BE2C (cell line): Measurements from ENCODE around the gene CPT1A.

ENCODE experiments used
- DNase-seq: peaks from one replicate; pipeline ENCODE4 v3.0.0-alpha.2; 2020
- H3K27me3 ChIP-seq: fragments of 250-450 bp; sonication (Bioruptor Pico); 2 replicates; pipeline ENCODE4 v1.5.1; 2020; ENCODE audit warnings: mild to moderate bottlenecking
- H3K36me3 ChIP-seq: fragments of 250-450 bp; sonication (Bioruptor Pico); 2 replicates; pipeline ENCODE4 v1.5.1; 2020; ENCODE audit warnings: mild to moderate bottlenecking
- H3K4me1 ChIP-seq: fragments of 250-450 bp; sonication (Bioruptor Pico); 2 replicates; pipeline ENCODE4 v1.5.1; 2020
- H3K4me3 ChIP-seq: 2 replicates; pipeline ENCODE4 v1.5.1; 2011; ENCODE audit warnings: low read depth, low read length
- H3K9me3 ChIP-seq: fragments of 250-450 bp; sonication (Bioruptor Pico); 2 replicates; pipeline ENCODE4 v1.5.1; 2020
- TF ChIP-seq, protein P1 (sequence below): IDR thresholded peaks from 2 replicates; pipeline ENCODE4 v1.5.1; 2012; ENCODE audit warnings: mild to moderate bottlenecking, low read depth, low read length

CPT1A gene

DNA sequence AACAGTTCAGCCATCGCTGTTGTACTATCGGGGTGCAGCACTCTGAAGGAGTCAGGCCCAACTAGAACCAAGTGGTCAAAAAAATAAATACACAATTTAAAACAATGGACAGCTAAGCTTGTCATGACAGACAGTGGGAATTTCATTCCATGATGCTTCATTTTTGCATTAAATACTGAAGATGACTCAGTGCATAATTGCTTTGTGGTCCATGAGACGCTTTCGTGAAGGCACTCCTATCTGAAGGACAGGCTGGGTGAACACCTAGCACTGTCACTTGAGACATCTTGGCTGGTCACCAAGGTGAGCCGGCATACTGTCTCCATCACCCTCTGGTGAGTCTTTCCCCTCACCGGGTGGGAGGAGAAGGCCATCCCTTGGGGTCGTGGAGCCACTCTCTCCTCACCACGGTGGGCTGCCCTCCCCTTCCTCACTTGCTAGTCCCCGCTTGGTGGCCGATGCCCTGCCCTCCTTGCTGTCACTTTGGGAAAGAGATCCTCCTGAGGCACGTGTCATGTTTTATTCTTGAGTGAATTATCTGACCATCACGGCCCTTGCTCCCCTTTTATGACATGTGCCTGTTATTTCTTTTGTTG is 85.4 kb downstream of the CPT1A start:
- Histone ChIP-seq H3K36me3 (peaks cover 8% of the 10 kb centered on the region), H3K4me1 (peaks cover 11% of the 10 kb centered on the region), H3K4me3 (no peak overlapping the region), H3K9me3 (no peaks in the 10 kb centered on the region), H3K27me3 (no peaks in the 10 kb centered on the region)
- TF ChIP-seq, protein P1, sequence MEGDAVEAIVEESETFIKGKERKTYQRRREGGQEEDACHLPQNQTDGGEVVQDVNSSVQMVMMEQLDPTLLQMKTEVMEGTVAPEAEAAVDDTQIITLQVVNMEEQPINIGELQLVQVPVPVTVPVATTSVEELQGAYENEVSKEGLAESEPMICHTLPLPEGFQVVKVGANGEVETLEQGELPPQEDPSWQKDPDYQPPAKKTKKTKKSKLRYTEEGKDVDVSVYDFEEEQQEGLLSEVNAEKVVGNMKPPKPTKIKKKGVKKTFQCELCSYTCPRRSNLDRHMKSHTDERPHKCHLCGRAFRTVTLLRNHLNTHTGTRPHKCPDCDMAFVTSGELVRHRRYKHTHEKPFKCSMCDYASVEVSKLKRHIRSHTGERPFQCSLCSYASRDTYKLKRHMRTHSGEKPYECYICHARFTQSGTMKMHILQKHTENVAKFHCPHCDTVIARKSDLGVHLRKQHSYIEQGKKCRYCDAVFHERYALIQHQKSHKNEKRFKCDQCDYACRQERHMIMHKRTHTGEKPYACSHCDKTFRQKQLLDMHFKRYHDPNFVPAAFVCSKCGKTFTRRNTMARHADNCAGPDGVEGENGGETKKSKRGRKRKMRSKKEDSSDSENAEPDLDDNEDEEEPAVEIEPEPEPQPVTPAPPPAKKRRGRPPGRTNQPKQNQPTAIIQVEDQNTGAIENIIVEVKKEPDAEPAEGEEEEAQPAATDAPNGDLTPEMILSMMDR: no peak
- no peak for DNase-seq

DNA sequence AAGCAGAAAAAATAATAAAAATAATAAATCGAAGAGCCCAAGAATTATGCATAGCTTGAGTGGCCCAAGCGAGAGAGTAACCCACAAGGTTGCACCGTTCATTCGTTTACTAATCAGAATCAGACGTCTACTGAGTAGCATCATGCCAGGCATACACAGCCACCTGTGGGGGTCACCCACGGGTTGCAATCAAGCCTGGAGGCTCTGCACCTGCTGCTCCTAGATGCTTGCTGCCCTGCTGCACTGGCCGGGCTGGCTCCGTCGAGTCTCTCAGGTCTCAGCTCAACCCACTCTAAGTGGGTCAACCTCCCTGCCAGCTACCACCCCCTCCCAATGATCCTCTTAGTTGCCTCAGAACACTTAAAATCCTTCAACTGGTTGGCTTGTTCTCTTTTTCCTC is 88.4 kb downstream of the CPT1A start:
- H3K4me1 ChIP-seq: peaks cover 19% of the 10 kb centered on the region
- no peak for DNase-seq
- H3K9me3 ChIP-seq: no peaks in the 10 kb centered on the region
- no peak overlapping the region for H3K4me3 ChIP-seq
- no peaks in the 10 kb centered on the region for H3K27me3 ChIP-seq
- TF ChIP-seq, protein P1: no peak
- H3K36me3 ChIP-seq: no peaks in the 10 kb centered on the region; the same call in 1 of the 2 replicates

DNA sequence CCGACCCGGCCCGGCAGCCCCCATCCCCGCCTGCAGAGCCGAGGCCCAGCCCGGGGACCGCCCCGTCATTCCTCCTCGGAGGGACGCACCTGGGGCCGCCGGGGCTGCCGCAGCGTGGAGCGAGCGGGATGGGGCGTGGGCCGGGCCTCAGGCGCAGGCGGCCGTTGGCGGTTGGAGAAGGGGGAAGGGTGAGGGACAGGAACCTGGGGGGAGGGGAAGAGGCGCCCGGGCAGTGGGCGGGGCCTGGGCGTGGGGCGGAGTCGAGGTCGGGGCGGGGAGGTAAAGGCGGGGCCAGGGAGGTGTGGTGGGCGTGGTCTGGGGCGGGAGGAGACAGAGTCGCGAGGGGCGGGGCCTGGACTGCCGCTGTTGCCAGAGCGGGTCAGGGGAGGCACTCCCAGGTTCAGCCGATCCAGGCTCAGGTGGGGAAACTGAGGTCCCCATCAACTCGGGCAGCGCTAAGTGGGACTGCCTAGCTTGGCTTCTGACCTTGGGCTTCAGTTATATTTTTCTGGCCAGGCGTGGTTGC is 90.3 kb downstream of the CPT1A start, which contains the start of gene TESMIN:
TSS of gene TESMIN (minus strand) at position 190 of the 526 bp plus-strand sequence. CDS start 860 bp downstream, outside the sequence.
- Histone ChIP-seq H3K9me3 (no peaks in the 10 kb centered on the region), H3K4me1 (peaks cover 20% of the 10 kb centered on the region), H3K36me3 (no peaks in the 10 kb centered on the region), H3K4me3 (peak within 1 kb of the TSS; percentile 39; the same call in 1 of the 2 replicates), H3K27me3 (no peaks in the 10 kb centered on the region)
- DNase-seq: peak; percentile 97
- TF ChIP-seq, protein P1: no peak

DNA sequence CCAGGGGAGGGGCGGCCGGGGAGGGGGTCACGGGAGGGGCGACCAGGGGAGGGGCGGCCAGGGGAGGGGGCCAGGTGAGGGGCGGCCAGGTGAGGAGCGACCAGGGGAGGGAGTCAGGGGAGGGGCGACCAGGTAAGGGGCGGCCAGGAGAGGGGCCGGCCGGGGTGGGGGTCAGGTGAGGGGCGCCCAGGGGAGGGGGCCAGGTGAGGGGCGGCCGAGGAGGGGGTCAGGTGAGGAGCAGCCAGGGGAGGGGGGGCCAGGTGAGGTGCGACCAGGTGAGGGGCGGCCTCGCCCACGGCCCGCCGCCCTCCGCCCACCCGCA is 90.8 kb downstream of the CPT1A start:
- no peaks in the 10 kb centered on the region for H3K36me3 ChIP-seq
- no peak for DNase-seq
- TF ChIP-seq, protein P1: no peak
- peak overlapping the region; percentile 39; the same call in 1 of the 2 replicates for H3K4me3 ChIP-seq
- no peaks in the 10 kb centered on the region for H3K9me3 ChIP-seq
- H3K4me1 ChIP-seq: peaks cover 20% of the 10 kb centered on the region
- H3K27me3 ChIP-seq: no peaks in the 10 kb centered on the region

DNA sequence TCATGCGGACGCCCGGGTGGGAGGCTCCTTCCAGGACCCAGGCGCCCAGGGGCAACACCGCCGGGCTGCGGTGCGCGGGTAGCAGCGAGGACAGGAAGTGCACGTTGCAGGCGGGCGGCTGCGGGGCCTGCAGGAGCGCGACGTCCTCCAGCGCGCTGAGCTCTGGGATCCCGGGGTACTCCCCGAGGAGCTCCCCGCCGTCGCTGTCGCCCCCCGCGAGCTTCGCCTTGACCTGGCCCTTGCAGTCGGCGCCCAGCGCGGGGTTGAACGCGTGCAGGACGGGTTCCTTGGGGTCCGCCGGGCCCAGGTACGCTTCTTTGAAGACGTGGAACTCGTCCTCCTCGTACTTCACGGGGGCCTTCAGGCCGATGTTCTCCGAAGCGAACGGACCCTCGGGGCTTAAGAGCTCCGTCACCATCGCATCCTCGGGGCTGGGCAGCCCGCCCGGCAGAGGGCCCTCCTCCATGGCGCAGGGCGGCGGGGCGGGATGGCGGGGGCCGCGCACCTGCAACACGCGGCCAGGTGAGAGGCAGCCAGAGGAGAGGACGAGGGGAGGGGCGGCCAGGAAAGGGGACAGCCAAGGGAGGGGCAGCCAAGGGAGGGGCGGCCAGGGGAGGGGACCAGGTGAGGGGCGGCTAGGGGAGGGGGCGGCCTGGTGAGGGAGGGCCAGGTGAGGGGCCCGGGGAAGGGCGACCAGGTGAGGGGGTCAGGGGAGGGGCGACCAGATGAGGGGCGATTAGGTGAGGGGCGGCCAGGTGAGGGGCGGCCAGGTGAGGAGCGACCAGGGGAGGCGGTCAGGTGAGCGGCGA is 91.3 kb downstream of the CPT1A start:
- no peaks in the 10 kb centered on the region for H3K27me3 ChIP-seq
- no peak for DNase-seq
- H3K4me3 ChIP-seq: no peak overlapping the region
- no peaks in the 10 kb centered on the region for H3K9me3 ChIP-seq
- H3K36me3 ChIP-seq: no peaks in the 10 kb centered on the region
- TF ChIP-seq, protein P1: no peak
- H3K4me1 ChIP-seq: peaks cover 20% of the 10 kb centered on the region
